HepG2 (cell line): ENCODE data around the gene NME4. TPM values are rescaled to one million over a fixed set of nuclear protein-coding genes. Genes with fewer than 3 reads are reported as not detected.

ENCODE experiments used
- ATM ChIP-seq: fragments of 450-650 bp; IDR thresholded peaks from 2 replicates; pipeline ENCODE4 v1.7.1; 2017; ENCODE audit warnings: mild to moderate bottlenecking, borderline replicate concordance
- DNMT3B ChIP-seq: conservative IDR thresholded peaks from 2 replicates; pipeline ENCODE4 v1.6.1; 2016; ENCODE audit warnings: missing biosample characterization, control low read depth
- GATAD1 ChIP-seq: IDR thresholded peaks from 2 replicates; pipeline ENCODE4 v1.6.1; 2016; ENCODE audit warnings: missing genetic modification reagents, missing compliant biosample characterization
- GPBP1L1 ChIP-seq: sonication (generic); formaldehyde crosslinking; IDR thresholded peaks from 2 replicates; pipeline ENCODE4 v1.5.0; 2020; ENCODE audit warnings: mild to moderate bottlenecking, missing genetic modification reagents
- HNRNPL ChIP-seq: fragments of 200-400 bp; formaldehyde crosslinking; IDR thresholded peaks from 2 replicates; pipeline ENCODE4 v1.6.1; 2017; ENCODE audit warnings: mild to moderate bottlenecking, low read depth, low read length
- KDM5B ChIP-seq: sonication (generic); formaldehyde crosslinking; IDR thresholded peaks from 2 replicates; pipeline ENCODE4 v1.4.0; 2020; ENCODE audit warnings: missing genetic modification reagents, mild to moderate bottlenecking, borderline replicate concordance
- KLF12 ChIP-seq: sonication (generic); formaldehyde crosslinking; IDR thresholded peaks from 2 replicates; pipeline ENCODE4 v1.4.0; 2020; ENCODE audit warnings: missing genetic modification reagents, borderline replicate concordance
- KLF16 ChIP-seq, 2 experiments: sonication (generic) in 1 of 2; formaldehyde crosslinking in 1 of 2; IDR thresholded peaks; 2 replicates each; pipeline versions ENCODE4 v1.6.1 to v1.8.0; 2016 to 2023; ENCODE audit warnings: missing genetic modification reagents in 2 of 2, missing compliant biosample characterization in 1 of 2
- MYNN ChIP-seq: sonication (generic); formaldehyde crosslinking; IDR thresholded peaks from 2 replicates; pipeline ENCODE4 v1.4.0; 2020; ENCODE audit warnings: mild to moderate bottlenecking, low read depth, missing genetic modification reagents
- PAF1 ChIP-seq: IDR thresholded peaks from 2 replicates; pipeline ENCODE4 v1.6.1; 2016; ENCODE audit warnings: missing genetic modification reagents, missing compliant biosample characterization
- RBFOX2 ChIP-seq: fragments of 200-400 bp; formaldehyde crosslinking; IDR thresholded peaks from 2 replicates; pipeline ENCODE4 v1.6.1; 2017; ENCODE audit warnings: low read depth, mild to moderate bottlenecking, low read length
- RXRB ChIP-seq: IDR thresholded peaks from 2 replicates; pipeline ENCODE4 v1.6.1; 2016; ENCODE audit warnings: borderline replicate concordance, missing genetic modification reagents, missing compliant biosample characterization
- XRCC5 ChIP-seq: fragments of 200-400 bp; formaldehyde crosslinking; optimal IDR thresholded peaks from 2 replicates; pipeline ENCODE3; 2017; ENCODE audit warnings: mild to moderate bottlenecking, low read length
- ZFAT ChIP-seq: sonication (generic); formaldehyde crosslinking; conservative IDR thresholded peaks from 2 replicates; pipeline ENCODE4 v1.8.1; 2023; ENCODE audit warnings: missing genetic modification reagents, inconsistent platforms
- ZFP41 ChIP-seq: sonication (generic); formaldehyde crosslinking; IDR thresholded peaks from 2 replicates; pipeline ENCODE4 v1.4.0; 2020; ENCODE audit warnings: mild to moderate bottlenecking, missing genetic modification reagents, borderline replicate concordance
- ZNF121 ChIP-seq: sonication (generic); formaldehyde crosslinking; IDR thresholded peaks from 2 replicates; pipeline ENCODE4 v1.5.0; 2020; ENCODE audit warnings: mild to moderate bottlenecking, missing genetic modification reagents
- ZNF34 ChIP-seq: sonication (generic); formaldehyde crosslinking; IDR thresholded peaks from 2 replicates; pipeline ENCODE4 v1.4.0; 2020; ENCODE audit warnings: mild to moderate bottlenecking, missing genetic modification reagents, borderline replicate concordance
- ZNF446 ChIP-seq: sonication (generic); formaldehyde crosslinking; IDR thresholded peaks from 2 replicates; pipeline ENCODE4 v1.5.0; 2020; ENCODE audit warnings: mild to moderate bottlenecking, missing genetic modification reagents
- ZNF747 ChIP-seq: sonication (generic); formaldehyde crosslinking; IDR thresholded peaks from 2 replicates; pipeline ENCODE4 v1.8.1; 2023; ENCODE audit warnings: missing genetic modification reagents, mild to moderate bottlenecking, borderline replicate concordance
- ZNF782 ChIP-seq: sonication (generic); formaldehyde crosslinking; IDR thresholded peaks from 2 replicates; pipeline ENCODE4 v1.4.0; 2020; ENCODE audit warnings: missing genetic modification reagents, mild to moderate bottlenecking, borderline replicate concordance
- polyA plus RNA-seq, 8 experiments: library from polyadenylated mRNA; depleted of rRNA in 3 of 8; stranded (reverse) in 7 of 8; unstranded in 1 of 8; fragments of >200 nt; fragmentation: Illumina TruSeq in 4 of 8; extraction: Trizol in 4 of 8; gene quantifications; 2 replicates each; pipeline versions ENCODE4 v1.2.1 to v1.2.3, GENCODE V29; 2011 to 2016; ENCODE audit warnings: low read depth in 4 of 8, missing spikeins in 1 of 8, mixed read lengths in 1 of 8; ENCODE audit not compliant: insufficient read depth in 1 of 8
- total RNA-seq, 5 experiments: library from RNA; depleted of rRNA; stranded (reverse); fragments of >200 nt; fragmentation: Illumina TruSeq; extraction: Trizol; gene quantifications; 2 replicates each; pipeline ENCODE4 v1.2.3, GENCODE V29; 2016; ENCODE audit warnings: low read depth in 1 of 5
- TF ChIP-seq, protein P1 (sequence below): sonication (generic); formaldehyde crosslinking; IDR thresholded peaks from 2 replicates; pipeline ENCODE4 v1.4.0; 2020; ENCODE audit warnings: missing genetic modification reagents
- TF ChIP-seq, protein P2 (sequence below), 2 experiments: sonication (generic) in 1 of 2; formaldehyde crosslinking in 1 of 2; IDR thresholded peaks; 2 replicates each; pipeline versions ENCODE4 v1.6.1 to v1.9.0; 2014 to 2022; ENCODE audit warnings: antibody characterized with exemption in 1 of 2, borderline replicate concordance in 1 of 2, inconsistent platforms in 1 of 2, low read depth in 1 of 2, missing genetic modification reagents in 1 of 2

The NME4 gene
- total and polyA plus RNA-seq, 2 of the 13 experiments (the other 11 are each of a cell fraction or from before 2014, with no cell fraction given) = 121 to 263 TPM

DNA sequence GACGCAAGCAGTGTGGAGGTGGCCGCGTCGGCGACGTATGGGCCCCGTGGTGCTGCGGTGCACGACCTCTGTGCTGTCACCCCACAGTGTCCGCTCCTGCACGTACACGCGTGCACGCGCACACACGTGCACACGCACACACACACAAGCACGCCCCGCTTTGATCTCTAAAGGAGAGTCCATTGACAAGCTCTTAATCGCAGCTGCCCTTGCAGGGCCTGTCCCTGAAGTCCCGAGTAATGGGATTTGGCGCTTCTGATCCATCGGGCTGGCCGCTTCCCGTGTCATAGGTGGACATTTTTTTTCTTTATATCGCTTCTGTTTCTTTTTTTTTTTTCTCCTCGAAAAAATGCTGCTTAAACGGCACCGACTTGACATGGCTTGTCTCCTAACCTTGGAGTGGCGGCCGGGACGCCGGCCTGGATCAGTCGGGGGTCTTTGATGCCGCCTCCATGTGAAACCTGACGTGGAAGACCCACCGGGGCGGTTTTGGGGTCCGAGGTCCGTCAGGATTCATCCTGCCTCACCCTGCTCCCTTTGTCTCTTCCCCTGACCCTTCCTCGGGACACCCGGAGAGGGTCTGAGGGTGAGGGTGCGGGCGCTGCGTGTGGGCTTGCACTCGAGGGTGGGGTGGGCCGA lies 36.2 kb upstream of the NME4 start (continued):
- TF ChIP-seq GPBP1L1 (CRISPR knock-in tag) = no peak
- TF ChIP-seq HNRNPL = no peak; the same call in 1 of the 2 replicates
- TF ChIP-seq MYNN (CRISPR knock-in tag) = no peak
- no peak for TF ChIP-seq PAF1 (CRISPR knock-in tag)
- TF ChIP-seq XRCC5 = no peak
- 0 out of 2 replicates have a peak, but pooled peaks have one; percentile 8 for TF ChIP-seq ZNF446 (CRISPR knock-in tag)
- no peak for TF ChIP-seq ATM
- no peak for TF ChIP-seq GATAD1 (CRISPR knock-in tag)
- no peak for TF ChIP-seq ZNF34 (CRISPR knock-in tag)
- TF ChIP-seq, protein P1, sequence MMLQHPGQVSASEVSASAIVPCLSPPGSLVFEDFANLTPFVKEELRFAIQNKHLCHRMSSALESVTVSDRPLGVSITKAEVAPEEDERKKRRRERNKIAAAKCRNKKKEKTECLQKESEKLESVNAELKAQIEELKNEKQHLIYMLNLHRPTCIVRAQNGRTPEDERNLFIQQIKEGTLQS (CRISPR knock-in tag) = no peak
- TF ChIP-seq, protein P2, sequence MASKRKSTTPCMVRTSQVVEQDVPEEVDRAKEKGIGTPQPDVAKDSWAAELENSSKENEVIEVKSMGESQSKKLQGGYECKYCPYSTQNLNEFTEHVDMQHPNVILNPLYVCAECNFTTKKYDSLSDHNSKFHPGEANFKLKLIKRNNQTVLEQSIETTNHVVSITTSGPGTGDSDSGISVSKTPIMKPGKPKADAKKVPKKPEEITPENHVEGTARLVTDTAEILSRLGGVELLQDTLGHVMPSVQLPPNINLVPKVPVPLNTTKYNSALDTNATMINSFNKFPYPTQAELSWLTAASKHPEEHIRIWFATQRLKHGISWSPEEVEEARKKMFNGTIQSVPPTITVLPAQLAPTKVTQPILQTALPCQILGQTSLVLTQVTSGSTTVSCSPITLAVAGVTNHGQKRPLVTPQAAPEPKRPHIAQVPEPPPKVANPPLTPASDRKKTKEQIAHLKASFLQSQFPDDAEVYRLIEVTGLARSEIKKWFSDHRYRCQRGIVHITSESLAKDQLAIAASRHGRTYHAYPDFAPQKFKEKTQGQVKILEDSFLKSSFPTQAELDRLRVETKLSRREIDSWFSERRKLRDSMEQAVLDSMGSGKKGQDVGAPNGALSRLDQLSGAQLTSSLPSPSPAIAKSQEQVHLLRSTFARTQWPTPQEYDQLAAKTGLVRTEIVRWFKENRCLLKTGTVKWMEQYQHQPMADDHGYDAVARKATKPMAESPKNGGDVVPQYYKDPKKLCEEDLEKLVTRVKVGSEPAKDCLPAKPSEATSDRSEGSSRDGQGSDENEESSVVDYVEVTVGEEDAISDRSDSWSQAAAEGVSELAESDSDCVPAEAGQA (IDR thresholded peaks at IDR 0.05; ENCODE audit: low read depth) = no peak; the same call in 1 of the 2 replicates
- TF ChIP-seq, protein P2 (CRISPR knock-in tag; IDR thresholded peaks at IDR 0.05; ENCODE audit: borderline replicate concordance) = no peak
- TF ChIP-seq RXRB (CRISPR knock-in tag) = no peak
- TF ChIP-seq KDM5B (CRISPR knock-in tag) = peak; percentile 12; the same call in 1 of the 2 replicates
- TF ChIP-seq RBFOX2 = peak; percentile 11; the same call in 1 of the 2 replicates
- no peak for TF ChIP-seq KLF16 (CRISPR knock-in tag; IDR thresholded peaks at IDR 0.05)
- no peak for TF ChIP-seq ZFAT (CRISPR knock-in tag)
- TF ChIP-seq KLF12 (CRISPR knock-in tag) = no peak
- TF ChIP-seq ZNF121 = no peak
- 0 out of 2 replicates have a peak, but pooled peaks have one; percentile 17 for TF ChIP-seq ZFP41 (CRISPR knock-in tag)
- TF ChIP-seq ZNF747 (CRISPR knock-in tag) = no peak
- TF ChIP-seq ZNF782 = no peak
- no peak for TF ChIP-seq DNMT3B (CRISPR knock-in tag)
